NCI-H345 (cell line): ENCODE results near the gene CCDC185.
"Not testable (repeated sequence)": the region's sequence is repeated elsewhere in the genome, so short reads cannot be mapped to it uniquely, and the experiment has no call there.

Source experiments
- DNase-seq: peaks from one replicate; lab custom pipeline; 2025; lab: John Stamatoyannopoulos, UW

The CCDC185 gene

GRCh38 chr1:223394706-223395105, 1.5 kb downstream of the CCDC185 start:
- no peak for DNase-seq

GRCh38 chr1:223399393-223399792, 6.2 kb downstream of the CCDC185 start:
- DNase-seq: not testable (repeated sequence)

- no peak for DNase-seq
Observed at GRCh38 chr1:223401873-223402789, 8.9 kb downstream of the CCDC185 start.

- no peak for DNase-seq
Observed at GRCh38 chr1:223402790-223403142, 9.6 kb downstream of the CCDC185 start.

GRCh38 chr1:223403184-223403815, 10.1 kb downstream of the CCDC185 start:
- DNase-seq: peak; percentile 30

- no peak for DNase-seq
Observed at GRCh38 chr1:223405507-223405906, 12.3 kb downstream of the CCDC185 start.

GRCh38 chr1:223410036-223410435, 16.8 kb downstream of the CCDC185 start:
- DNase-seq: no peak

- DNase-seq: no peak
Observed at GRCh38 chr1:223411309-223411708, 18.1 kb downstream of the CCDC185 start.

GRCh38 chr1:223411710-223412109, 18.5 kb downstream of the CCDC185 start:
- DNase-seq: no peak

- no peak for DNase-seq
Observed at GRCh38 chr1:223413216-223413615, 20.0 kb downstream of the CCDC185 start.

GRCh38 chr1:223417444-223417843, 24.2 kb downstream of the CCDC185 start:
- DNase-seq: no peak

- DNase-seq: no peak
Observed at GRCh38 chr1:223417903-223418663, 24.9 kb downstream of the CCDC185 start.

GRCh38 chr1:223419115-223419514, 25.9 kb downstream of the CCDC185 start:
- no peak for DNase-seq

- DNase-seq: no peak
Observed at GRCh38 chr1:223419561-223419960, 26.3 kb downstream of the CCDC185 start.

- DNase-seq: peak; percentile 15
Observed at GRCh38 chr1:223421025-223421424, 27.8 kb downstream of the CCDC185 start.

- no peak for DNase-seq
Observed at GRCh38 chr1:223421676-223422075, 28.5 kb downstream of the CCDC185 start.

GRCh38 chr1:223422911-223423310, 29.7 kb downstream of the CCDC185 start:
- no peak for DNase-seq

GRCh38 chr1:223423641-223424233, 30.5 kb downstream of the CCDC185 start:
- DNase-seq: no peak

GRCh38 chr1:223425550-223425949, 32.3 kb downstream of the CCDC185 start:
- DNase-seq: no peak

- DNase-seq: no peak
Observed at GRCh38 chr1:223426936-223427335, 33.7 kb downstream of the CCDC185 start.

- DNase-seq: no peak
Observed at GRCh38 chr1:223429313-223429731, 36.1 kb downstream of the CCDC185 start.

GRCh38 chr1:223429821-223430220, 36.6 kb downstream of the CCDC185 start:
- DNase-seq: no peak
